Cardiac septum (tissue), 1 donor: ENCODE data around the gene AP2A2. TPM values are rescaled to one million over a fixed set of nuclear protein-coding genes. Genes with fewer than 3 reads are reported as not detected.

Source experiments
- DNase-seq: peaks from one replicate; pipeline ENCODE4 v3.0.0-alpha.2; 2020; ENCODE audit warnings: low spot score
- intact Hi-C: fragments of 100-400 bp; cut with DNase I; formaldehyde crosslinking; loops from one replicate; pipeline ENCODE4 v1.14.0; 2022
- total RNA-seq: library from RNA; stranded (reverse); fragmentation: NEBNext Ultra II Directional; extraction: Animal tissue kit (Norgen Biotek cat#: 25700); gene quantifications from one replicate; pipeline ENCODE4 v1.2.1, GENCODE V29; 2021
- donor health status: DM: no; HTN: no; CAD: no.

AP2A2 gene
- total RNA-seq, 1 donor from 2014 or later = 40.3 TPM

DNA sequence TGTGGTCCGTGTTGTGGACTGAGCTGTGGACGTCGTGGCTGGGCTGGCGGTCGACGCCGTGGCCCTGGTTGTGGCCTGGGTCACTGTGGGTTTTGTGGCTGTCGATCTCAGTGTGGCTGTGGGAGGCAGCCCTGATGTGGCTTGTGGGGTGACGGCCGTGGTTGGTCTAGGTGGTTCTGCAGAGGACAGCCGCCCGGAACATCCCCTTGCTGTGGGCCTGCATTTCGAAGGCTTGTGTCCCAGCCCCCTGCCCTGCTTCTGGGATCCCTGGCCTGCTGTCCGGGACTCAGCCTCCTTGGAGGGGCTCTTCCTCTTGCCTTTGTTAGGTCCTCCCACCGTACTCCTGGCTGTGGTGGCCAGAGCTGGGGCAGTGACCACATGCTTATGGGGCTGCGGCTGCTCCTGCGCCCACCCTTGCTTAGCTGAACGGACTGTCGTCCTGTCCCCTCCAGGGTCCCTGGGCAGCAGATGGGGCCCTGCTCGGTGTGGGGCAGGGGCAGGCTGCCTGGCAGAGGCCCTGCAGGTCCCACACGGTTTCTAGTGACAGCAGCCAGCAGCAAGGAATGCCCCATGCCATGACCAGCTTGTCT, 93.7 kb downstream of the AP2A2 start:
- intact Hi-C loops = loop anchor here (10.0 kb wide), 1 partner anchor 165 kb away; no protein-coding TSS in a partner anchor
- DNase-seq = no peak

DNA sequence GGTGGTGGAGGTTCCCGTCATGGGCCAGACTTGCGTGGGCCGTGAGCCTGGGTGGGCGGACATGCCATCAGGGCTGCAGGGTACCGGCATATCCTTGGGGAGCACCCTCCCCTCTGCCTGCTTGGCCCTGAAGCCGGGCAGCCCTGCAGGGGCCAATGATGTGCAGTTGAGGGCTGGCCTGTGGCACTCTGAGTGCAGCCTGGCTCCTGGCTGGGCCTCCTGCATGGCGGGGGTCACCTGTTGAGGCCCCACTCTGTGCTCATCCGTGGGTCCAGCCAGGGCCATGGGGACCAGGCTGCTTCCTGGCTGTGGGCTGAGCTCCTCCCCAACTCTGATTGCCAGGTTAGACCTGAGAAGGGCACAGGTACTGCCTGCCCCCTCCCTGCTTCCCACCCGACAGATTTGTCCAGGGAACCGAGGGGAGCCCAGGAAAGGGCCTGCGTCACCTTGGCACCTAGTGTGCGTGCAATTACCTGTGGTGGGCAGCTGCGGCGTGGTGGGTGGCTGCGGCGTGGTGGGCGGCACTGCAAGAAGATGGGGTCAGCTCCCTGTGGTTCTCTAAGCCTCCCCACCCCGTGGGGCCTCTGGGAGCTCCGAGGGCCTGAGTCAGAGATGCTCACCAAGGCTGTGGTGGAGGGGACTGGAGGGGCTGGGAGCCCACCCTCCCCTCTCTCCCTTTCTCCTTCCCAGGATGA, 94.7 kb downstream of the AP2A2 start:
- intact Hi-C loops = no loop called here
- no peak for DNase-seq

DNA sequence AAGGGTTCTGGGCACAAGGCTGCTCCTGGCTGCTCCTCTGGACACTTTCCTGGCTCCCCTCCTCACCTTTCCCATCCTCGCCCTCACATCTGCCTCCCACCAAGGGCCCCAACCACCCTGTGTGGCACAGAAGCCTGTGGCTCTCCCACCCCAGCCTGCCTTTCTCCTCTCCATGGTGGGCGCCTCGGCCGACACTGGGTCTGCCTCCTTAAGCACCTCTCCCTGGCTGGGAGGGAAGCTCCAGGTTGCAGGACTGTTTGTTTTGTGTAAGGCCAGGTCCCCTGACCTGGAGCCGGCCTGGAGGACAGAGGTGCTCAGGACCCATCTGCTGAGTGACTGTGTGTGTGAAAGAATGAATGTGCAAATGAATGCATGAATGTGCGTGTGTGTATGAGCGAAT, 96.7 kb downstream of the AP2A2 start:
- intact Hi-C loops = no loop called here
- DNase-seq = no peak

DNA sequence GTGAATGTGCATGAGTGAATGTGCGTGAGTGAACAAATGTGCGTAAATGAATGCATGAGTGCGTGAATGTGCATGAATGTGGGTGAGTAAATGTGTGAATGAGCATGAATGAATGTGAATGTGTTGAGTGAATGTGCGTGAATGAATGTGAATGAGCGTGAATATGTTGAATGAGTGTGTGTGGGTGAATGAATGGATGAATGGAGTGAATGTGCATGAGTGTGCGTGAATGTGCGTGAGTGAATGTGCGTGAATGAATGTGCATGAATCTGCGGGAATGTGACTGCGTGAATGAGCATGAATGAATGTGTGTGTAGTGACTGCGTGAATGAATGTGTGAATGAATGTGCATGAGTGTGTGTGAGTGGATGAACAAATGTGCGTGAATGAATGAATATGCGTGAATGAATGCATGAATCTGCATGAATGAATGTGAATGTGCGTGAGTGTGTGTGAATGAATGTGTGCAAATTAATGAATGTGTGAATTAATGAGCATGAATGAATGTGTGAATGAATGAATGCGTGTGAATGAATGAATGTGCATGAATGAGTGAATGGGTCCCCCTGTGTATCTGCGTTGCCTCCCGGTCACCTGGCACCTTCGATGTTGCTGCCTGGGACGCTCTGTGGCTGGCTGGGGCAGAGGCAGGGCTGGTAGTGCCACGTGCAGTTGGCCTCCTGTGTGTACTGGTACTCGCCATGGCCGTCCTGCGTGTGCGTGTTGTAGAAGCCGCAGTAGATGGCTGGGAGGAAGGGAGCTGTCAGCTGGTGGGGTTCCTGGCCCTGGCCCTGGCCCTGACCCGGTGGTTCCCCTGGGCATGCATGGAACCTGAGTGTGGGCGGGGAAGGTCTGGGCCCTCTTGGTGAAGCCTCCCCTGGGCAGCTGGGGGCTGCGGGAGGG, 97.5 kb downstream of the AP2A2 start:
- intact Hi-C loops = no loop called here
- DNase-seq = no peak

DNA sequence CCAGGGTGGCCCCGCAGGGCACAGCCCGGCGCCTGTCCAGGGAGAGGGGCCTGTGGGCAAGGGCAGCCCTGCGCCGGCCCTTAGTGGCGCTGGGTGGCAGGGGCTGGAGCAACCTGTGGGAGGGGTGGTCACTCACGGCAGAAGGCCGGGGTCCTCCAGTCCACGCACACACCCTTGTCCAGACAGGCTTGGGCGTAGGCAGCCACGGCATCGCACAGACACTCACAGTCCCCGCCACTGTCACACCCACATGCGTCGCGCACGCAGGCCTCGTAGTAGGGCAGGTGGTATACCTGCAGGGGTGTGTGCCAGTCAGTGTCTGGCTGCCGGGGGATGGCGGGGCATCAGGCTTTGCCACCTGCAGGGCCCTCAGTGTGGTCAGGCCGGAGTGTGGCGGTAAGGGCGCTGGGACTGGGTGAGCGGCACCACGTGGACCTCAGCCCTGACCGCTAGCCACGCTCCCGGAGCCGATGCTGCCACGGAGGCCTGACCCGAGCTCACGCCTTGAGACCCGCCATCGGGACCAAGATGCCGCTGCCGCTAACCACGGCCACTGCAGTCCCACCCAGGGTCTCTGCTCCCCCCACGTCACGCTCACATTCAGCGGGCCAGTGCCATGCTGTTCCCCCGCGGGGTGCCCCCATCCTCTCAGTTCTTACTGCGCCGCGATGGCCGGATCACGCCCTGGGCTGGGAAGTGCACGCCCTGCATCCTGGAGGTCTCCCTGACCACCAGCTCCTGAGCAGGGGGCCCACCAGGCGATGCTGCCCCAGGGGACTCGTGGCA, 98.3 kb downstream of the AP2A2 start:
- no peak for DNase-seq
- intact Hi-C loops = no loop called here

DNA sequence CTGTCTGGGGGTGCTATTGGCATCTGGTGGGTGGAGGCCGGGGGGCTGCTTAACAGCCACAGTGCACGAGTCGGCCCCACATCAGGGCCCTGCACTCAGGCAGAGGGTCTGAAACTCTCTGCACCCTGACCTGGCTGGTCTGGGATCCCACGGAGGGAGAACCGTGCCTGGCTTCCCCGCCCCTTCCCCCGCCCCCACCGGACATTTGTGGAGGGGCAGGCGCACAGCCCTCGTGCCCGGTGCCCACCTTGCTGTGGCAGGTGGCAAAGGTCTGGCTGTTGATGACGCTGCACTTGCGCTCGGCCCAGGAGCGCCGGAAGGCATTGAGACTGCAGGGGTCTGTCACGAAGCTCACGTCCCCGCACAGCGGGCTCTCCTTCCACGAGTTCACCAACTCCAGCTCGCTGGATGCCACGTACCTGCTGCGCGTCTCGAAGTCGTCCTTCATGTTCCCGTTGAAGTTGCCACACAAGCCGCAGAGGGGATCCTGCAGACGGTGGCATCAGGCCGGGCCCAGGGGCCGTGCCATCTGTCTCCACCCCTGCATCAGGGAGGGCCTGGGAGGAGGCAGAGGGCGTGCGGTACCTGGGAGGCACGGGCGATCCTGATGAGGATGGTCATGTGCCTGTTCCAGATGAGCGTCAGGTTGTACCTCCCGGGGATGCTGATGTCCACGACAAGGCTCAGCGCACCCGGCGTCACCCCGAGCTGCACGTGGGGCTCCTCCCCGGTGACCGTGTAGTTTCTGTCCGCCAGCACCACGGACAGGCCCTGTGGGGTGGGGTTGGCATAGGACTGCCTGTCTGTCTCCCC, 99.1 kb downstream of the AP2A2 start:
- DNase-seq = no peak
- intact Hi-C loops = no loop called here

DNA sequence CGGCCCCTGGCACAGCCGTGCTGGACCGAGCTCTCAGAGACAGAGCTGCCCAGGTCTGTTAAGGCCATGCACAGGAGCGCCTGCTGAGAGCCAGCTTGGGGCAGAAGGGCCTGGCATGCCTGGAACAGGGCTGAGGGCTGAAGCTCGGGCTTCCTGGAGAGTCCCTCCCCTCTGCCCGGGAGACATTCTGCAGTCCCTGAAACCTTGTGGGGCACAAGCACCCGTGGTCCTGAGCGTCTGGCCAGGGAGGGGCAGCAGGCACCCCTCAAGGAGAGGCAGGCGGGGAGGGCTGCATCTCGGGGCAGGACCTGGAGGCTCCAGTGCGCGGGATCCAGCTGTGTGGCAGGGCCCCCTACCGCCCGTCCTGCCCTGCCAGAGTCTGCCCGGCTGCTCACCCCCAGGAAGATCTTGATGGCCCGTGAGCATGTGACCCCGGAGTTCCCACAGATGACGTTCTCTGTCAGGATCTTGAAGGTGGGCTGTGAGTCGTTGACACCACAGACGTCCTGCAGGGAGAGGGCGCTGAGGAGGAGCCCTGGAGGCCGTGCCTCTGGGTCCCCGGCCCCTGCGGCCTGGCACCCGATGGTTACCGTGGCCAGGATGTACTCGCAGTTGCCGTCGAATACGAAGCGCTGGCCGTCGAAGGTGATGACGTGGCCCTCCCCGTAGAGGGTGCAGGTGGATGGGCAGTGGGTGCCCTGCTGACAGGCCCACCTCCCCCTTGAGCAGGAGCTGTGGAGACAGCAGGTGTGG, 99.9 kb downstream of the AP2A2 start:
- no peak for DNase-seq

DNA sequence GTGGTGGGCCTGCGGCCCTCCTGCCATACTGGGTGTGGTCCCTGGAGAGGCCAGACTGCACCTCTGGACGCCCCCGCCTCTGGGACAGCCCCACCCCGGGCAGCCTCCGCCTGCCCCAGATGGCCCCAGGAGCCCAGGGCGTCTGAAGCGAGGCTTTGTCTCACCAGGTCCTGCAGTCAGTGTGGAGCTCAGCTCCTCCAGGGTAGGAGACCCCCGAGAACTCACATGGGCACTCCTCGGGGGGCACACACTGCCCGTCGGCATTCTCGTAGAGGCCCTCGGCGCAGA, 100.4 kb downstream of the AP2A2 start:
- intact Hi-C loops = no loop called here
- DNase-seq = no peak

More for the DNA sequence above, 99.9 kb downstream of the AP2A2 start:
- intact Hi-C loops = no loop called here

DNA sequence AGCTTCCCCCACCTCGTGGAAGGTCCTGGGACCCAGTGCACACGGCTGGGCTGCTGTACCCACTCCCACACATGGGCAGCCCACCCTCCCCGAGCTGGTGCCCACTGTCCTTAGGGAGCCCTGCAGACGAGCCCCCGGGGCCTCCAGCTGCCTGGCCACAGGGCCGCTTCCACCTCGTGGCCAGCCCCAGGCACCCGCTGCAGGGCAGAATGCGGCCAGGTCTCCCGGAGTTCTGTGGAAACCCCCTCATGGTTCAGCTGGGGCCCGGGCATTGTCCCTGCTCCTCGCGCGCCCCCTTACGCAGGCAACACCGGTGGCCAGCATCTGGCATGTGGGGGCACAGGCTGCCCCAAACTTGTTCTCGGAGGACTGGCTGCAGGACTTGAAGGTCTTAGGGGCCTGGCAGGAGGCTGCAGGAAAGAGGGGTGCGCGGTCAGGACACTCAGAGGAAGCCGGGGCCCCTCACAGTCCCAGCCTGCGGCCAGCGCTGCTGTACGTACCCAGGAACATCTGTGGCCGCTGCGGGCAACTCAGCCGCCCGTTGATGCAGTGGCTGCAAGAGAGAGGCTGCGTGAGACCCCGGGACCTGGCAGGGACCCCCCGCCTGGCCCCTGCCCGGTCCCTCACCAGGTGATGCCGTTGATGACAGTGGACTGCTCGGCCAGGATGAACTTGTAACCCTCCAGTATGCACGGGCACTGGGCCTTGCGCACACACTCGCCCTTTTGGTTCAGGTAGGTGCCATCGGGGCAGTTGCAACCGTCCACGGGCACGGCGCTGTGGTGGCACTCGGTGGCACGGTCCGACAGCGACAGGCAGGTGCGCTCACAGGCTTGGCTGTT, 101.2 kb downstream of the AP2A2 start:
- intact Hi-C loops = no loop called here
- DNase-seq = no peak

DNA sequence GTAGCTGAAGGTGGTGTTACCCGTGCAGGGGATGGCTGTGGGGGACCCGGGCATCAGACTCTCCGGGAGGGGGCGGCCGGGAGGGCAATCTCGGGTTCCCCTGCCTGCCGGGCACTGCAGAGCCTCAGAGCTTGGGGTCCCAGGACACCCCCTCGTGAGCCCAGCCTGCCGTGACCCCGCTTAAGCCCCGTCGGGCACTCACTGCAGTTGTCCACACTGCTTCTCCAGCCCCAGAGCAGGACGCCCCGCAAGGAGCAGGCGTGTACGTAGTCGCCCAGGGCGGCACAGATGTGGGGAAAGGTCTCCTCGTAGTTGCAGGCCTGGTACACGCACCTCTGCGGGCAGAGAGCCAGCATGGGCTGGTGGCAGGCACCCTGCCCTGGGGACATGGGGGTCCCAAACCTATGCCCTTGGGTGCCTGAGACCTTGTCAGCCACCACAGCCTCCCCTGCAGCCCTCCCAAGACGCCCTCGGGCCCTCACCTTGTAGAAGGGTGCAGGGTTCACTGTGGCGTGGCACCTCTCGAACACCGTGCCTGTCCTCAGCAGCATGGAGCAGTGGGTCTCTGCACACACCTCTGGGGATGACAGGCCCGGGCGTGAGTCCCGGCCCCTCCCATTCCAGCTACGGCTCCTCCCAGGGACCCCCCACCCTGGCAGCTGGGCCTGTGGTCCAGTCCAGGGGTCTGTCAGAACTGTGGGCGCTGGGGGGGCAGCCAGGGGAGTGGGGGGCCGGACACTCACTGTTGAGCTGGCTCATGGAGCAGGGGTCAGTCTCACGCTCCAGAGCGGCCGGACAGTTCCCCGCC, 102.0 kb downstream of the AP2A2 start:
- DNase-seq = no peak
- intact Hi-C loops = no loop called here

DNA sequence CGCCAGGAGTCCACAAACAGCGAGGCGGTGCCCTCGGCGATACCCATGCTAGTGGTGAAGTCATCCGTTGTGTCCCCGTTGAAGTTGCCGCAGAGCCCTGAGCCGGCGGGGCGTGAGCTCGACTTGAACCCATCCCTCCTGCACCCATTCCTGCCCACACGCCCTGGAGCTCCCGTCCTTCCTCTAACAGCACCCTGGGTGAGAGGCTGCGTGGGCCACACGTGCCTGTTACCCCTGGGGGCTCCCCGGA, 102.5 kb downstream of the AP2A2 start:
- intact Hi-C loops = no loop called here
- DNase-seq = no peak

DNA sequence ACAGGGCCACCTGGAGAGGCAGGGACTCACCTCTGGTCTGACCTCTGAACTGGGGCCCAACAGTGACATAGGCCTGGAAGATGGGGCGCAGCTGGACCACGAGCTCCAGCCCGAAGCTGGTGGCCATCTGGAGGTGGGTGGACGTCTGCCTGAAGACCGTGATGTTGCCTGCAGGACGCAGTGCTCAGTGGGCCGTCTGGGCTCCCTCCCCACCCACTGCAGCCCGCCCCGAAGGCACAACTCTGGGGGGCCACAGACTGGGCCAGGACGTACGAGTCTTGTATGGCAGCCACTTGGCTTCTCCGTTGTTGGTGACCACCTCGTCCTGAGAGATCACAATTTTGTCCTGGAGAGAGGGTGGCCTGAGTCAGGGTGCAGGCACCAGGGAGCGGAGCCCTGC, 102.9 kb downstream of the AP2A2 start:
- intact Hi-C loops = no loop called here
- no peak for DNase-seq

DNA sequence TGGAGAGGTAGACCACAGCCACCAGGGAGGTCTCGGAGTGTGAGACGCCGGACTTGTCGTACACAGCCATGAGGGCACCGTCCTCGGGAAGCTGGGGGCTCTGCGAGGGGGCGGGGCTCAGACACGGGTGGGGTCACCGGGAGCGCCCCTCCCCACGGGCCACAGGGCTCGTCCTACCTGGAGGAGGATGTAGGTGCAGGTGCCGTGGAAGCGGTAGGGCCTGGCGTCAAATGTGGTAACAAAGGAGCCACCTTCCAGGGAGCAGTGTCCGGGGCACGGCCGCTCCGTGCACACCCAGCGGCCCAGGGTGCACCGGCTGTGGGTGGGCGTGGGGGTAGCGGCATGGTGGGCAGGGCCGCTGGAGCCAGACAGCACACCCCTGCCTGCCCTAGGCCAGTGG, 103.4 kb downstream of the AP2A2 start:
- intact Hi-C loops = no loop called here
- DNase-seq = no peak

DNA sequence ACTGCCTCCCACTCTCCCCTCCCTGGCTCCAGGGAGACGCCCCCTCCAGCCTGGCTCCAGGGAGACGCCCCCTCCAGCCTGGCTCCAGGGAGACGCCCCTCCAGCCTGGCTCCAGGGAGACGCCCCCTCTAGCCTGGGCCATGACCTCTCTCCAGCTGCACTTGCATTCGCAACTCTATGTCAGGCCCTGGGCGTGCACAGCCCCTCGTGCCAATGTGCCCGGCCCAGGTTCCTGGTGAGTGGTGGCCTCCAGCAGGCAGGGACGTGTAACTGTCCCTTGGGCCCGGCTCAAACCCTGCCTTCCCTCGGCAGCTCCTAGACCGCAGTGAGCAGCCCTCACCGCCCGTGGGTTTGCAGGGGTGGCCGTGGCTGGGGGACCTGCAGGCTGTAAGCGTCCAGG, 104.0 kb downstream of the AP2A2 start:
- no peak for DNase-seq
- intact Hi-C loops = no loop called here

DNA sequence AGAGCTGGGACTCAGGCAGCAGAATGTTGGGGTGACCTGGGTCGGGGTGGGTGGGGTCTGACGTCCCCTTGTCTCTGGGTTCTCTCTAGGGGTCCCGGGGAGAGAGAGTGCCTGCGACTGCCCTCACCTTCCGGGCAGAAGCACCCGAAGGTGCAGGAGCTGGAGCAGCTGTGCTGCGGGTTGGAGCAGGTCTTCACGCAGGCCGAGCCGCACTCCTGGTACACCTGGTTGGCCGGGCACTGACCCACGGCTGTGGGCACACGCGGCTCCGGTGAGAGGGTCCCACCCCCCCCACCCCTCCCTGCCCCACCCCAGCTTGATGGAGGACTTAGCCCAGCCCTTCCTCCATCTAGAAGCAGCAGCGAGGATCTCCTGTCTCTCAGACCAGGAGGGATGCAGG, 104.4 kb downstream of the AP2A2 start:
- intact Hi-C loops = no loop called here
- no peak for DNase-seq

DNA sequence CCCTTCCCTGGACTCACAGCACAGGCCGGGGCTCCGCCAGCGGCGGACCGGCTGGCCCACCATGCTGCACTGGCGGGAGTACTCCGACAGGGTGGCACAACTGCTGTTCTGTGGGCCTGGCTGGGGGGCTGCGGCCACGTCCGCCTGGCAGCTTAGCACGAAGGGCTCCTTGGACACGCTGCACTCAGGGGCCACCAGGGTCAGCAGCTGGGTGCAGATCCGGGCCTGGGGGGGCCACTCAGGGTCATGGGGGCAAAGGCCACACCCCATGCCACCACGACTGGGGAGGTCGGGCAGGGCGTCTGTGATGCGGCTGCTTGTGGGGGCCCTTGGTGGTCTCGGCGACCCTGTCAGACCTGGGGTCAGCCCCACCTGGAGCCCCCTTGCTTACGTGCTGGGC, 104.9 kb downstream of the AP2A2 start:
- intact Hi-C loops = no loop called here
- no peak for DNase-seq
